Astrocyte of the cerebellum (primary cell): ENCODE measurements around the gene ACO1.

Experiments used
- DNase-seq: peaks from one replicate; pipeline ENCODE4 v3.0.0-alpha.2; 2011; ENCODE audit warnings: low read depth
- H3K4me3 ChIP-seq: 2 replicates; pipeline ENCODE4 v1.5.1; 2011; ENCODE audit warnings: mild to moderate bottlenecking, low read depth, low read length, moderate library complexity
- CTCF ChIP-seq: IDR thresholded peaks from 2 replicates; pipeline ENCODE4 v1.5.1; 2012; ENCODE audit warnings: low read length, low read depth, moderate library complexity, mild to moderate bottlenecking; ENCODE audit errors: missing control alignments
- in situ Hi-C: cut with HindIII; loops from 2 replicates; pipeline ENCODE4 v1.10.0; 2017; ENCODE audit warnings: low sequenced_read_pairs

Gene ACO1

GRCh38 chr9:32490601-32491000, 106.2 kb downstream of the ACO1 start:
- TF ChIP-seq CTCF: no peak
- in situ Hi-C loops: no loop called here
- DNase-seq: no peak
- H3K4me3 ChIP-seq: no peak overlapping the region

GRCh38 chr9:32497921-32498320, 113.5 kb downstream of the ACO1 start:
- no peak for TF ChIP-seq CTCF
- DNase-seq: no peak
- H3K4me3 ChIP-seq: no peak overlapping the region
- in situ Hi-C loops: no loop called here

GRCh38 chr9:32500768-32501167, 116.3 kb downstream of the ACO1 start:
- no peak for DNase-seq
- in situ Hi-C loops: no loop called here
- no peak overlapping the region for H3K4me3 ChIP-seq
- no peak for TF ChIP-seq CTCF

- no peak for TF ChIP-seq CTCF
- DNase-seq: no peak
- no peak overlapping the region for H3K4me3 ChIP-seq
- in situ Hi-C loops: no loop called here
Observed at GRCh38 chr9:32501868-32502267, 117.4 kb downstream of the ACO1 start.

GRCh38 chr9:32502464-32502863, 118.0 kb downstream of the ACO1 start:
- in situ Hi-C loops: no loop called here
- DNase-seq: peak; percentile 42
- H3K4me3 ChIP-seq: no peak overlapping the region
- no peak for TF ChIP-seq CTCF

- TF ChIP-seq CTCF: no peak
- DNase-seq: no peak
- no peak overlapping the region for H3K4me3 ChIP-seq
- in situ Hi-C loops: no loop called here
Observed at GRCh38 chr9:32503008-32503407, 118.6 kb downstream of the ACO1 start.
